HEK293 (cell line): ENCODE data around the gene DNAH5.
A peak's percentile ranks its signal among the peaks of the same experiment; 100 is the strongest.
"Not testable (repeated sequence)": the region's sequence is repeated elsewhere in the genome, so short reads cannot be mapped to it uniquely, and the experiment has no call there.

Experiments used
- CTCF ChIA-PET: fragments of 350-600 bp; formaldehyde crosslinking; extraction: SDS; loops from one replicate; lab custom pipeline; 2021; ENCODE audit warnings: antibody characterized with exemption; lab: Yijun Ruan, JAX
- POLR2A ChIA-PET: fragments of 300-600 bp; formaldehyde crosslinking; extraction: SDS; loops from one replicate; lab custom pipeline; 2020; ENCODE audit warnings: antibody characterized with exemption, inconsistent platforms; lab: Yijun Ruan, JAX
- H3K27ac ChIP-seq: fragments of 200-500 bp; sonication (Bioruptor generic); 2 replicates; pipeline ENCODE4 v1.5.1; 2014; ENCODE audit warnings: low read depth, low read length, control low read depth, inconsistent platforms; ENCODE audit errors: extremely low read depth
- H3K36me3 ChIP-seq, 2 experiments: fragments of 200-500 bp in 1 of 2; sonication (Bioruptor generic) in 1 of 2; 1 replicate in 1 of 2; 2 replicates in 1 of 2; pipeline ENCODE4 v1.5.1; 2014 to 2017; ENCODE audit warnings: inconsistent platforms in 2 of 2, low read length in 2 of 2; ENCODE audit not compliant: control insufficient read depth in 2 of 2, insufficient read depth in 1 of 2
- H3K4me1 ChIP-seq: fragments of 200-500 bp; sonication (Bioruptor generic); 2 replicates; pipeline ENCODE4 v1.5.1; 2014; ENCODE audit warnings: mild to moderate bottlenecking, low read length, inconsistent platforms; ENCODE audit not compliant: control insufficient read depth, insufficient read depth
- H3K4me3 ChIP-seq: 2 replicates; pipeline ENCODE4 v1.5.1; 2011; ENCODE audit warnings: low read depth, mild to moderate bottlenecking, control low read depth, low read length, moderate library complexity
- H3K9me3 ChIP-seq: fragments of 200-500 bp; sonication (Bioruptor generic); 2 replicates; pipeline ENCODE4 v1.5.1; 2014; ENCODE audit warnings: low read depth, low read length, inconsistent platforms; ENCODE audit not compliant: control insufficient read depth, insufficient read depth
- CTCF ChIP-seq: fragments of 450-650 bp; formaldehyde crosslinking; IDR thresholded peaks from 2 replicates; pipeline ENCODE4 v1.5.1; 2016; ENCODE audit warnings: missing biosample characterization, missing genetic modification characterization
- GLI4 ChIP-seq: fragments of 450-650 bp; formaldehyde crosslinking; IDR thresholded peaks from 2 replicates; pipeline ENCODE4 v1.5.1; 2016; ENCODE audit warnings: missing biosample characterization, missing genetic modification characterization
- MYNN ChIP-seq: fragments of 450-650 bp; formaldehyde crosslinking; IDR thresholded peaks from 2 replicates; pipeline ENCODE4 v1.5.1; 2016; ENCODE audit warnings: missing biosample characterization, missing genetic modification characterization, borderline replicate concordance
- TRIM28 ChIP-seq: IDR thresholded peaks from 2 replicates; pipeline ENCODE4 v1.6.1; 2011; ENCODE audit warnings: low read length, control low read depth, borderline replicate concordance
- YY2 ChIP-seq: fragments of 450-650 bp; formaldehyde crosslinking; IDR thresholded peaks from 2 replicates; pipeline ENCODE4 v1.5.1; 2016; ENCODE audit warnings: missing biosample characterization, missing genetic modification characterization
- ZEB2 ChIP-seq: fragments of 450-650 bp; formaldehyde crosslinking; IDR thresholded peaks from 2 replicates; pipeline ENCODE4 v1.5.1; 2016; ENCODE audit warnings: missing biosample characterization, missing genetic modification characterization
- ZIC2 ChIP-seq: fragments of 450-650 bp; formaldehyde crosslinking; IDR thresholded peaks from 2 replicates; pipeline ENCODE4 v1.5.1; 2016; ENCODE audit warnings: missing biosample characterization, missing genetic modification characterization
- ZNF146 ChIP-seq: fragments of 450-650 bp; formaldehyde crosslinking; IDR thresholded peaks from 2 replicates; pipeline ENCODE4 v1.5.1; 2016; ENCODE audit warnings: missing biosample characterization, missing genetic modification characterization
- ZNF155 ChIP-seq: fragments of 450-650 bp; formaldehyde crosslinking; IDR thresholded peaks from 2 replicates; pipeline ENCODE4 v1.5.1; 2016; ENCODE audit warnings: missing biosample characterization, missing genetic modification characterization
- ZNF211 ChIP-seq: fragments of 450-650 bp; formaldehyde crosslinking; IDR thresholded peaks from 2 replicates; pipeline ENCODE4 v1.5.1; 2016; ENCODE audit warnings: low read depth, missing biosample characterization, missing genetic modification characterization
- ZNF221 ChIP-seq: fragments of 450-650 bp; formaldehyde crosslinking; IDR thresholded peaks from 2 replicates; pipeline ENCODE4 v1.5.1; 2017; ENCODE audit warnings: missing biosample characterization, missing genetic modification characterization, borderline replicate concordance
- ZNF280D ChIP-seq: fragments of 450-650 bp; formaldehyde crosslinking; IDR thresholded peaks from 2 replicates; pipeline ENCODE4 v1.5.1; 2016; ENCODE audit warnings: missing biosample characterization, missing genetic modification characterization
- ZNF518A ChIP-seq: fragments of 450-650 bp; formaldehyde crosslinking; conservative IDR thresholded peaks from 2 replicates; pipeline ENCODE4 v1.5.1; 2016; ENCODE audit warnings: low read depth, missing biosample characterization, missing genetic modification characterization
- ZNF629 ChIP-seq: fragments of 450-650 bp; formaldehyde crosslinking; IDR thresholded peaks from 2 replicates; pipeline ENCODE4 v1.5.1; 2017; ENCODE audit warnings: missing biosample characterization, missing genetic modification characterization

The DNAH5 gene

GRCh38 chr5:13987843-13988464, 43.5 kb upstream of the DNAH5 start (continued):
- TF ChIP-seq MYNN (tag by site-specific recombination) = peak; percentile 72

- H3K9me3 ChIP-seq = no peaks in the 10 kb centered on the region
- no peak overlapping the region for H3K4me3 ChIP-seq
- H3K36me3 ChIP-seq = no peaks in the 10 kb centered on the region
- H3K4me1 ChIP-seq = no peaks in the 10 kb centered on the region
- no peak for TF ChIP-seq YY2
- TF ChIP-seq CTCF = no peak
- TF ChIP-seq TRIM28 = no peak
- no peak for TF ChIP-seq ZNF155 (tag by site-specific recombination)
- TF ChIP-seq ZNF211 (tag by site-specific recombination) = no peak
- no peak for TF ChIP-seq ZEB2 (tag by site-specific recombination)
- TF ChIP-seq ZNF518A = no peak
- no peak for TF ChIP-seq ZIC2
- TF ChIP-seq ZNF221 (tag by site-specific recombination) = no peak
- TF ChIP-seq ZNF629 (tag by site-specific recombination) = no peak
- TF ChIP-seq GLI4 (tag by site-specific recombination) = no peak
- H3K27ac ChIP-seq = no peak overlapping the region
- ChIA-PET CTCF (interaction anchor here (0.6 to 4.5 kb wide), 16 partner anchors 9 to 832 kb away, joined by 3 to 28 read pairs (median 4); partner anchors contain the start of gene TRIO), POLR2A (interaction anchor here (0.7 to 0.9 kb wide), 2 partner anchors 9 to 218 kb away, joined by 3 to 4 read pairs; no protein-coding TSS in a partner anchor)
Observed at GRCh38 chr5:13985731-13986418, 41.4 kb upstream of the DNAH5 start.

- POLR2A ChIA-PET, H3K36me3 ChIP-seq, H3K4me3 ChIP-seq, H3K9me3 ChIP-seq, H3K4me1 ChIP-seq, H3K27ac ChIP-seq: not testable (repeated sequence)
- TF ChIP-seq ZNF146 (tag by site-specific recombination) (peak; percentile 95), ZNF280D (tag by site-specific recombination) (0 out of 2 replicates have a peak, but pooled peaks have one; percentile 18)
- CTCF ChIA-PET = interaction anchor here (0.7 to 2.0 kb wide), 6 partner anchors 8 to 664 kb away, joined by 3 to 8 read pairs (median 4); partner anchors contain the start of gene TRIO
Observed at GRCh38 chr5:13984888-13985287, 40.4 kb upstream of the DNAH5 start.
